GM20431 (cell line): ENCODE data around the gene FPR3.
"Not testable (repeated sequence)": the region's sequence is repeated elsewhere in the genome, so short reads cannot be mapped to it uniquely, and the experiment has no call there.

Source experiments
- in situ Hi-C: fragments of 300-500 bp; cut with MseI, MboI; formaldehyde crosslinking; loops from one replicate; pipeline ENCODE4 v1.15.0; 2020; ENCODE audit warnings: low sequenced_read_pairs; ENCODE audit not compliant: unreplicated experiment

FPR3 gene, protein sequence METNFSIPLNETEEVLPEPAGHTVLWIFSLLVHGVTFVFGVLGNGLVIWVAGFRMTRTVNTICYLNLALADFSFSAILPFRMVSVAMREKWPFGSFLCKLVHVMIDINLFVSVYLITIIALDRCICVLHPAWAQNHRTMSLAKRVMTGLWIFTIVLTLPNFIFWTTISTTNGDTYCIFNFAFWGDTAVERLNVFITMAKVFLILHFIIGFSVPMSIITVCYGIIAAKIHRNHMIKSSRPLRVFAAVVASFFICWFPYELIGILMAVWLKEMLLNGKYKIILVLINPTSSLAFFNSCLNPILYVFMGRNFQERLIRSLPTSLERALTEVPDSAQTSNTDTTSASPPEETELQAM

DNA sequence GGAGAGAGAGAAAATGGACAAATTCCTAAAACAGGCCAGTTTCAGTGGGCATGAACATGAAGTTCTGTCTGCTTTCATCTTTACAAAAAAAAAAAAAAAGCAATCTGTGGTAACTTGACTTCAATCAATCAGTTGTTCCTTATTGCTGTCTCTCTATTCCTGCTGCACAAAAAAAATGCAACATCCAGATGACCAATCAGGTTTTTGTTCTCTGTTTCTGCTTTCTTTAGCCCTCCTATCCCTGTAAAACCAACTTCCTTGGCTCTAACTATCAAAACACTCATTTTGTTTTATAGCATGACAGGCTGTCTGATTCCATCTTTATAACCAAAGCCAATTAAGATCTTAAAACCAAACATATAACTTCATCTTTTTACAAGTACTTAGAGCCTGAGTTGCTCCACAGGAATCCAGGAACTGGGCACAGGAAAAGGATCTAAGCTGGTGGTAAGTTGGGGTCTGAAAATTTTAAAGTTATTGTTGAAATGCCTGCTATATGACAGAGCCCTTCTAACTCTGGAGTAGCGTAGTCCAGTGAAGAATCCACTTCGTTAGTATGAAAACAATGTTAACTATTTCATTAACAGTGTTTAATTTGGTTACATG, at the start of gene FPR3:
Gene FPR3 (plus strand): TSS at position 273 of the 606 bp plus-strand sequence. CDS start 28,592 bp downstream, outside the sequence.
- in situ Hi-C loops, result no loop called here

DNA sequence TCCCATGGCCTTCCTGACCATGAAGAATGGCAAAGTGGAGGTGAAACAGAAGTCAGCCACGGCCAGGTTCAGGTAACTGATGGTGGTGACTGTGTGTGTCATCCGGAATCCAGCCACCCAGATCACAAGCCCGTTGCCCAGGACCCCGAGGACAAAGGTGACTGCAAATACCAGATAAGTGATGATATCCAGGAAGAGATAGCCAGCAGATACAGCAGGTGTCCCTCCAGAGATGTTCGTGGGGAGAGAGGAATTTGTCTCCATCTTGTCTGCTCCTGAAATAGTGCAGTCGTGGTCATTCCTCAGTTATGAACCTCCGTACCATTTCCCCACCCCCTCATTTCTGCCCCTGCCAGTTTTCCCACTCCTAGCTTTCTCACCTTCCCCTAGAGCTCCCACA, 48.2 kb upstream of the FPR3 start:
- in situ Hi-C loops, result no loop called here

DNA sequence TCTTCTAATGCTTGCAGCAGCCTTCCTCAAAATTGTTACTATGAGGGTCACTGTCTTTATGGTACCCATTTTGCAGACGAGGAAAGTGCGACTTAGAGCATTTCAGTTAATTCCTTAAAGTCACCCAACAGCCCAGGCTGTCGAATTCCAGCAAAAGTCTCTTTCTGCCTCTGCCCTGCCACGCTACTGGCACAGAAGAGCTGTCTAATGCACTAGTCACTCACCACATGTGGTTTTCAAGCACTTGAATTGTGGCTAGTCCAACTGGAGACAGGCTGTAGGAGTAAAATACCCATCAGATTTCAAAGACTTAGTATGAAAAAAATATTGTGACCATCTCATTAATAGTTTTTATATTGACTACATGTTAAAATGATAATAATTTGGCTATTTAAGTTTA, 45.0 kb upstream of the FPR3 start:
- in situ Hi-C loops, result no loop called here

DNA sequence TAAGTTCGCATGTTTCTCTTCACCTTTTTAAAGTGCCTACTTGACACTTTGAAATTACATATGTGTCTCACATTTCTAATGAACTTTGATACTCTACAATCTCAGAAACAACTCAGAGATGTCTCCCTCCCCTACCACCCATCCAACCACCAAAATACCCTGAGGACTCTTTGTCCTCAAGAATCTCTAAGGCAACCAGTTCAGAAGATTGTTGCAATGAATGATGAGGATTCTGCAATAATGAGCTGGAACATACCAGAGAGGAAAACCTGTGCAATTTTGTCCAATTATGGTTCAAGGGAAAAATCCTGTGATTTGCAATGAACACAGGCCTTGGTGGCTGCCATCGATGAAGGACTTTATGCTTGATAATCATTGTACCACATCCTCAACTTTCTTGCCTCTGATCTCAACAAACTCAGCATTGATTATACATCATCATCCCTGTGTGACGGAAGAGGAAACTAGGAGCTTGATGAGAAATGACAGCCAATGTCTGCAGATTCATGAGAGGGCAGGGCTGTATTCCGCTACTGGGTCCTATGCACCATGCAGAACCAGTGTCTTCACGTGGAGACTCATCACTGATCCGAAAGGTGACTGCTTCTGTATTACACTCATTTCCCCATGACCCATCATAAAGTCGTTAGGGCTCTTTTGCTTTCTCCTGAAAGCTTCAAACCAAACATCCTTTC, 44.4 kb upstream of the FPR3 start:
- in situ Hi-C loops, result no loop called here

DNA sequence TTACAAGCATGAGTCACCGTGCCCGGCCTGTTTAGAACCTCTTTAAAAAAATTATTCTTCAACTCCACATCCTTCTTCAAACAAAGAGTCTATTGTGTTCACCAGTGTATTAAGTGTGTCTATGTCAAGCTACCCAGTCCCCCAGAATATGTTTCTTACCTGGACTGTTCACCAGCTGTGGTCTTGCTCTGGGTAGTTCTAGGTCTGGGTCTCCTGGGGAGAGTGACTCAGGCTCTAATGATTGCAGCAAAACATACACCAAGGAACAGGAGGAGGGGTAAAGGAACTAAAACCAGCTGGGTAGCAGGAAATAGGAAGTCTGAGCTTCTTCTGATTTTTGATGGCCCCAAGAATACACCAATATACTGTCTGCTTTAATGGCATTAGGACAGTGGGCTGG, 43.3 kb upstream of the FPR3 start, which contains the start of gene FPR1:
Gene FPR1 (minus strand): TSS at position 224 of the 400 bp plus-strand sequence. CDS start 4,884 bp downstream, outside the sequence.
- in situ Hi-C loops, result no loop called here

DNA sequence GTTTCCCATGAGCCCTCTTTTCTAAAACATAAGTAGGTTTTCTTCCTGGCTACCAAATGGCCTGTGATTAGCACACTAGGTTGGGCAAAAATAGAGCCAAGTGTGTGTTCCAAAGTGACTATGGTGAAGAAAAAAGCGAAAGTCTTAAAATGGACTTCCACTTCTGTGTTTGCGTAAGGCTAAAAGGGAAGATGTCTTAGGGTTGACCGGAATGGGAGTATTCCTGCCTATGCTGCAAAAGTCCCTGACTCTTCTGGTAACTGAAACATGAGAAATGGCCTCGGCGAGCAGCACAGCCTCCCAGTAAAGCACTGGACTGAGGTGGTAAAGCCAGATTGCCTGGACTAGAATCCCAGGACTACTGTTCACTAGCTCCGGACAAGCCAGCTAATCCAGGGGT, 40.8 kb upstream of the FPR3 start:
- in situ Hi-C loops, result no loop called here

DNA sequence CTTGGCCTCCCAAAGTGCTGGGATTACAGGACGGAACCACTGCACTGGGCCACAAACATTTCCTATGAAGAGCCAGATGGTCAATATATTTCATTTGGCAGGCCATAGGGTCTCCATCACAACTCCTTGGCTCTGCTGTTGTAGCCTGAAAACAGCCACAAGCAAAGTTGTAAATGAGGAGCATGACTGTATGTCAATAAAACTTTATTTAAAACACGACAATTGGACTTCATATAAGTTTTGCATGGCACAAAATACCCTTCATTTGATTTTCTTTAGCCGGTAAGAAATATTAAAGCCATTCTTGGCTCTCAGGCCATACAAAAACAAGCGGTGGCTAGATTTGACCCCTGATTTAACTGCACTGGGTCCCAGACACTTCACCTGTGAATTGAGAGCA, 40.2 kb upstream of the FPR3 start:
- in situ Hi-C loops, result no loop called here

DNA sequence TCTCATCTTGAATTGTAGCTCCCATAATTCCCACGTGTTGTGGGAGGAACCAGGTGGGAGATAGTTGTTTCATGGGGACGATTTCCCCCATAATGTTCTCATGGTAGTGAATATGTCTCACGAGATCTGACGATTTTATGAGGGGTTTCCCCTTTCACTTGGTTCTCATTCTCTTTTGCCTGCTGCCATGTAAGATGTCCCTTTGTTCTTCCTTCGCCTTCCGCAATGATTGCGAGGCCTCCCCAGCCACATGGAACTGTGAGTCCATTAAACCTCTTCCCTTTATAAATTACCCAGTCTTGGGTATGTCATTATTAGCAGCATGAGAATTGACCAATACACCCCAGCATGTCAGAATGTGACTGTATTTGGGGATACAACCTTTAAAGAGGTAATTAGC, 39.4 kb upstream of the FPR3 start:
- in situ Hi-C loops, result no loop called here

DNA sequence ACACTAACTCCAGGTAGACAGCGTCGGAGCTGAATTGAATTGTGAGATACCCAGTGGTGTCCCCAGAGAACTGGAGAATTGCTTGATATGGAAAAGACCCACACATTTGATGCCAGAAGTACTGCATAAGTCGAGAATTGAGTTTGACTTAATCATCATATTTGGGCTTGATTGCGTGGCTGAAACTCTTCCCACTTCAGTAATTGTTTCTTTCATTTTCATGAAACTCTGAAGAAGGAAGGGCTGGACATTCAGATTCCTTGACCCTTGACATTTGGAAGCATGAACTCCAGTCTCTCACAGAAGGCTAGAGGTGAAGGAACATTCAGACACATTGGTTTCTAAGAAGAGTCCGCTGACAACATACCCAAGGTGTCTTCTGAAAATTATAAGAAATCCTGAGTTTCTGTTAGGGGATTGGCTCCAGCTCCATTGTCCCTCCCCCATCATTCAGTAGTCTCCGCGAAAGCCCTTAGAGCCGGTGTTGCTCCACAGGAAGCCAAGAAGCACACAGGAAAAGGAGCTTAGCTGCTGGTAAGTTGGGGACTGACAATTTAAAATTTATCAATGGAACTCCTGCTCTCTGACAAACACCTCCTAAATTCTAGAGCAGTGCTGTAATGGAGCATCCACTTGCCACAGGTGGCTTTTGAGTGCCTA, 34.1 kb upstream of the FPR3 start, which contains the start of gene FPR2:
Gene FPR2 (plus strand): TSS at position 484 of the 660 bp plus-strand sequence. CDS start 7,479 bp downstream, outside the sequence.
- in situ Hi-C loops, result no loop called here

DNA sequence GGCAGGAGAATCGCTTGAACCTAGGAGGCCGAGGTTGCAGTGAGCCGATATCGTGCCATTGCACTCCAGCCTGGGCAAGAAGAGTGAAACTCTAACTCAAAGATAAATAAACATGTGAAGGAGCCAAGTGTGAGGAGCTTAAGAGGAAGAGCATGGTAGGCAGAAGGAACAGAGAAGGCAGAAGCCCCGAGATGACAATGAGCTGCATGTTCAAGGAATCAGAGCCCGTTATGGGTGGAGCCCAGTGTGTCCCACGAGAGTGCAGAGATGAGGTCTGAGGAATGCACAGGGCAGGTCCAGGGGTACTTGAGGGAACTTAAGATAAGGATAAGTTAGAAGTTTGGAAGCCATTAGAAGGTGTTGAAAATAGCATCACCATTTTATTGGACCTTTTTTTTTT, 33.3 kb upstream of the FPR3 start:
- in situ Hi-C loops, result no loop called here

DNA sequence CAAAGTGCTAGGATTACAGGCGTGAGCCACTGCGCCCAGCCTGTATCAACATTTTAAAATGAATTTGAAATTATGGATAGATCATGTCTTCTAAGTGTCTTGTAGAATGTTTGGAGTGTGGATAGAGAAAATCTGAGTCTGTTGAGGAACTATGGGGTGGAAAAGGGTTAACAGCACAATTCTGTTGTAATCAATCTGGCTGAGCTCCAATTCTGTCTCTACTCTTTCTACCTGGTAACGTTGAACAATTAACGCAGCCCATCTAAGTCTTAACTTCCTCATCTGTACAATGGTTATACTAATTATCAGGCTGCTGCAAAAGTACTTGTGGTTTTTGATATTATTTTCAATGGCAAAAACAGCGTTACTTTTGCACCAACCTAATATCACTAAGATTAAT, 29.9 kb upstream of the FPR3 start:
- in situ Hi-C loops, result no loop called here

DNA sequence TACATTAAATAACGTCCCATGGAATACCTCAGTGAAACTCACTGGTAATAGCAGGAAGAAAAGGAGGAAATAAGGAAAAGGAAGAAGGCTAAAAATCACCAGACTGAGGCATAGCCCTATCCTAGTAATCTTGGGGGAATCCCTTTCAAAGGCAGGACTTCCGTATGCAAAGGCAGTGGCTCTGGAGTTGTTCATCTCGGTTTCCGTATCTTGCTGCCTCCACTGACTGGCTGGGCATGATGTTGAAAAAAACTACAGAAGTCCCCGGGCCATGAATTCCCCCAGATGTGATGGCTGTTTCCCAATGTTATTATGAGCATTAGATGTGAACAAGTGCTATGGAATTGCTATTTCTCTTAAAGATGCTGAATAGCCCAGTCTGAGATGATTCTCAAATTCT, 28.5 kb upstream of the FPR3 start:
- in situ Hi-C loops, result no loop called here

DNA sequence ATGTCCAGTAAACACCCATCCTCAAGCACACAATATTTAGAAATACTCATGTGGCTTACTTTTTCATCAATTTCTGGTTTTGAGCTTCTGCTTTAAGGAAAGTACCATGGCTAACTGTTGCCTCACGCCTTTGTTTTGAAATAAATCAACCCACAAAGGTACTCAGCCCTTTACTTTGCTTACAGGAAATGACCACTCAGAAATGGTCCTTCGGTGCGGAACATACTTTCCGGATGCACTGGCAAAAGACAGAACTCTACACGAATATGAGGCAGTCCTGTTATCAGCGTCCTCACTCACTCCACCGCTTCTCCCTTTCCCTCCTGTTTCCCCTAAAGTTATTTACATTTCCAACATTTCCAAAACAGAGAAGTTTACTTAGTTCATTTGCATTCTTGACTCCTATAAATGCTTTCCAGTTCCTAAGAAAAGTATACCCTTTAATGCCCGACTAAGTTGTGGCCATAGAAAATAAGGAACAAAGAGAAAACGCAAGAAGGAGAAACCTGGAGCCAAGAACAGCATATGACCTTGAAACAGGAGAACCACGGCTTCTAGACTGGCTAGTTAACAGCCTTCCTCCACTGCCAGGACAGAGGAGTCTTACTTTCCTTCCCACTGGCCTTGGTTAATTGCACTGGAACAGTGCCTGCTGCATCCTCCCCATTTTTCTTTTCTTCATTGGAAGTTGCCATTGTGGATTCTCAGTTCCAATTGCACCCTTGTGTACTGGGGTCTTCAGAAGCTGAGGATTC, 23.4 kb upstream of the FPR3 start:
- in situ Hi-C loops, result no loop called here

DNA sequence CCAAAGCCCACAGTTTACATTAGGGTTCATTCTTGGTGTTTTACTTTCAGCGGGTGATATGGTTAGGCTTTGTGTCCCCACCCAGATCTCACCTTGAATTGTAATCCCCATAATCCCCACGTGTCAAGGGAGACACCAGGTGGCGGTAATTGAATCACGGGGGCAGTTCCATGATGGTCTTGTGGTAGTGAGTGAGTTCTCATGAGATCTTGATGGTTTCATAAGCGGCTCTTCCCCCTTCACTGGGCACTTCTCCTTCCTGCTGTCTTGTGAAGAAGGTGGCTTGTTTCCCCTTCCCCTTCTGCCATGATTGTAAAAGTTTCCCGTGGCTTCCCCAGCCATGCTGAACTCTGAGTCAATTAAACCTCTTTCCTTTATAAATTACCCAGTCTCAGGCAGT, 22.0 kb upstream of the FPR3 start:
- in situ Hi-C loops, result no loop called here

DNA sequence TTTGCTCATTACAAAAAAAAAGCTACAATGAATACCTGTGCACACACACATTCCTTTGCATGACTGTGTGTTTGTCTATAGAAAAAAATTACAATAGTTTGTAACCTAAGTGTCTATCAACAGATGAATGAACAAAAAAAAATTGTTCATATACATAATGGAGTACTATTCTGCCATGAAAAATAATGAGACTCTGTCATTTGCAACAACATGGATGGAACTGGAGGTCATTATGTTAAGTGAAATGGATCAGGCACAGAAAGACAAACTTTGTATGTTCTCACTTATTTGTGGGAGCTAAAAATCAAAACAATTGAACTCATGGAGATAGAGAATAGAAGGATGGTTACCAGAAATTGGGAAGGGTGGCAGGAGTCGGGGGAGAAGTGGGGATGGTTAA, 18.4 kb upstream of the FPR3 start:
- in situ Hi-C loops, result not testable (repeated sequence)

DNA sequence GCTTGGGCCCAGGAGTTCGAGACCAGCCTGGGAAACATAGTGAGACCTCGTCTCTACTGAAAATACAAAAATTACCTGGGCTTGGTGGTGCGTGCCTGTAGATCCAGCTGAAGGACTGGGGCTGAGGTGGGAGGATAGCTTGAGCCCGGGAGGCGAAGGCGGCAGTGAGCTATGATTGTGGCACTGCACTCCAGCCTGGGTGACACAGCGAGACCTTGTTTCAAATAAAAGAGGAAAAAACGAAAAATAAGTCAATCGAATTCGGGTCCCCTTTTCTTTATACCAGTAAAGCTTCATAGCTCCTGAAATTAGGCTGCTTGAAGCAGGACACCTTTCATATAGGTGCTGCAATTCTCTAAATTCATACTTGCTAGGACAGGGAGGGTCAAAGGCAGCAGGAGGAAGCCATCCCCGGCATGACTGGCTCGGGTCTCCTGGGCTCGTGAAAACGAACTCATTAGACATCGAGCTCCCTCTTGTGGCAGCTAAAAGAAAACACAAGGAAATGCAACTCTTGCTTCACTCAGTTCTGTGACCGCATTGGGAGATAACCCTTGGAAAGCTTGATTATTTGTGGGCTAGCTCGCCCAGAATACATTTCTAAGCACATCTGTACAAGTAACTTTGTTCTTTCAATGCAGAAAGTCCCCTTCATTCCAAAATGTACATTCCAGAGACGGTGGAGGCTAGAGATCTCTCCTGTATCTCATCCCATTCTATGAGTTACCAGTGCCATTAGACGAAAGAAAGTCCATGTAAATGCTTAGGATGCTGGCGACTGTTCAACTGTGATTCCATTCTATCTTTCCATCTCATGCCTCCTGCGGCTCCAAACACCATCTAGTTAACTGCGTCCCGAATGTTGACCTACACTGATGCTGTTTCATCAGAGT, 17.1 kb upstream of the FPR3 start:
- in situ Hi-C loops, result no loop called here

DNA sequence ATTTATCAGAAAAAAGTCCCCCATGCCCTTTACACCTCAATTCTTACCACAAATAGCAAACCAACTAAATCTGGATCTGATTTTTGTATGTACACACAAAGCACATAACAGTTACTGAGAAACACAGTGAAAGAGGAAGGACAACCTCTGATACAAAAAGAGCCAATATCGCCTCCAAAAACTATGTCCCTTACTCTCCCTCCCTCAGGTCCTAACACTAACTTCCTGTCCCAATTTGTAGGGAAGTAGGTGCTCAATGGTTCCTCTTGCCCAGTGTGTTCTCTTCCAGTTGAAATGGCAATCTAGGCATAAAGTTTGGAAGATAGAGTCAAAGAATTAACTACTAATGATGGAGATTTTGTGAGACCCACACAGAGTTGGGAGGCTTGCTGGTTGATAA, 15.8 kb upstream of the FPR3 start:
- in situ Hi-C loops, result no loop called here

DNA sequence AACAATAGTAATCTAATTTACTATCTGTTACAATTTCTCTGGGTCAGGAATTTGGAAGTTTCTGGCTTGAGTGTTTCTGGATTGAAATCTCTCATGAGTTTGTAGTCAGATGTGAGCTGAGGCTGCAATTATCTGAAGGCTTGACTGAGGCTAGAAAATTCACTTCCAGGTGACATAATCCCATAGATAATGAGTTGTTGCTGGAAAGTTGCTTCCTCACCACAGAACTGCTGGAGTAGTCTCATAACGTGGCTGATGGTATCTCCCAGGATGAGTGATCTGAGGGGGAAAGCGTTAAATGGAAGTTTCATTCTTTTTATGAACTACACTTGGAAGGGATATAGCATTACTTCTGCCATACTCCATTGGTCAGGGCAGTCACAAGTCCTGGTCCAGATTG, 15.3 kb upstream of the FPR3 start:
- in situ Hi-C loops, result no loop called here

DNA sequence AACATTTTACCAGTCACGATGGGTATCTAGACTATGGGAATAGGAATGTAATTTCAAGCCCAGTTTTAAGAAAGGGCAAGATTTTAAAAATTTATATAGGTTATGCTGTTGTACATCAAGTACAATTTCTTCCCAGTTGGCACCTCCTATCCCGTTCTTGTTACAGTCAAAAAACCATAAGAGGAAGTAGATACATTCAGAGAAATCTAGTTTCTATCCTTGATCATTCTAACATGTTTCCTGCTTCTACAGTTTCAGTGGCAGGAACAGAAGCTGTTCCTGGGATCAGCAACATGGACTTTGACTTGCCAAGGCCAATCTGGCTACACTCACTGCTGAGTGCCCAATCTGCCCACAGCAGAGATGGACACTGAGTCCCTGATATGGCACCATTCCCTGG, 14.7 kb upstream of the FPR3 start:
- in situ Hi-C loops, result no loop called here
